ENCODE measurements around the gene SPRY2.

DNA sequence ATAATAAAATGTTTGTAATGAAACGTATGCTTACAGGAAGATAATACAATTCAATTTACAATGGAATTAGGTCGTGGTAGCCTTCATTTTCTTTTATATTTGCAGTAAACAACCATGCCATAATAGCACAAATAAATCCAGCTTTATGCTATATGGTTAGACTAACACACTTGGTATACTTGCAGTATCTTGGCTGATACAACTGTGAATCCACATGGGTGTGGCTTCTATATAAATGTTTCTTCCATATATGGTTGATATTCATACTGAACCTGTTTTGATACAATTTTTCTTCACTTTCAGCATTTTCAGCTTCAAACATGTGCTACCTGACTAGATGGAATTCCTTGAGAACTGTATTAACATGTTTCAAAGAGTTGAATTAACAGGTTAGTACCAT lies 20.4 kb upstream of the SPRY2 start:
- TF ChIP-seq, protein P1, sequence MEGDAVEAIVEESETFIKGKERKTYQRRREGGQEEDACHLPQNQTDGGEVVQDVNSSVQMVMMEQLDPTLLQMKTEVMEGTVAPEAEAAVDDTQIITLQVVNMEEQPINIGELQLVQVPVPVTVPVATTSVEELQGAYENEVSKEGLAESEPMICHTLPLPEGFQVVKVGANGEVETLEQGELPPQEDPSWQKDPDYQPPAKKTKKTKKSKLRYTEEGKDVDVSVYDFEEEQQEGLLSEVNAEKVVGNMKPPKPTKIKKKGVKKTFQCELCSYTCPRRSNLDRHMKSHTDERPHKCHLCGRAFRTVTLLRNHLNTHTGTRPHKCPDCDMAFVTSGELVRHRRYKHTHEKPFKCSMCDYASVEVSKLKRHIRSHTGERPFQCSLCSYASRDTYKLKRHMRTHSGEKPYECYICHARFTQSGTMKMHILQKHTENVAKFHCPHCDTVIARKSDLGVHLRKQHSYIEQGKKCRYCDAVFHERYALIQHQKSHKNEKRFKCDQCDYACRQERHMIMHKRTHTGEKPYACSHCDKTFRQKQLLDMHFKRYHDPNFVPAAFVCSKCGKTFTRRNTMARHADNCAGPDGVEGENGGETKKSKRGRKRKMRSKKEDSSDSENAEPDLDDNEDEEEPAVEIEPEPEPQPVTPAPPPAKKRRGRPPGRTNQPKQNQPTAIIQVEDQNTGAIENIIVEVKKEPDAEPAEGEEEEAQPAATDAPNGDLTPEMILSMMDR (IDR thresholded peaks at IDR 0.05), result no peak
- no peak for TF ChIP-seq ZFX (IDR thresholded peaks at IDR 0.05; ENCODE audit: borderline replicate concordance)

Measured in 22Rv1 (cell line).